ENCODE data around the gene HES5.

DNA sequence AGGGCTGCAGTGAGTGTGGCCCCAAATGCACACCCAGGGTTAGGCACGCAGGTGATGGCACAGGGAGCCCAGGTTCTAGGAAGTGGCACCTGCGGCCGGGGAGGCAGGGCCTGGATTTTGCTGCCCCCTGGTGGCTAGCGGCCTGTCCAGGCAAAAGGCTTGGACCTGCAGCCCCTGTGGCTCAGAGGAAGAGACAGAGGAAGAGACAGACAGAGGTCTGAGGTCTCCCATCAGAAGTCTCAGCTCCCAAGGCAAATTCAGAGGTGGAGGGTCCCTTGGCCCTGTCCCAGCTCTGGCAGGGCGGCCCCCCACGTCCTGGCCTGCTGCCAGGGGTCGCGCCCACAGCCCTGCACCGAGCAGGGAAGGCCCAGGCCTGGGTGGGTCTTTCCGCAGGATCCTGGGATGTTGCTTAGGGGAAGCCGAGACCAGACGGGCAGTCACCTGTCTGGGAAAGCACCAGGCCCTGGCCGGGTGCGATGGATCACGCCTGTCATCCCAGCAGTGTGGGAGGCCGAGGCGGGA, 18.1 kb upstream of the HES5 start:
- TF ChIP-seq, protein P1, sequence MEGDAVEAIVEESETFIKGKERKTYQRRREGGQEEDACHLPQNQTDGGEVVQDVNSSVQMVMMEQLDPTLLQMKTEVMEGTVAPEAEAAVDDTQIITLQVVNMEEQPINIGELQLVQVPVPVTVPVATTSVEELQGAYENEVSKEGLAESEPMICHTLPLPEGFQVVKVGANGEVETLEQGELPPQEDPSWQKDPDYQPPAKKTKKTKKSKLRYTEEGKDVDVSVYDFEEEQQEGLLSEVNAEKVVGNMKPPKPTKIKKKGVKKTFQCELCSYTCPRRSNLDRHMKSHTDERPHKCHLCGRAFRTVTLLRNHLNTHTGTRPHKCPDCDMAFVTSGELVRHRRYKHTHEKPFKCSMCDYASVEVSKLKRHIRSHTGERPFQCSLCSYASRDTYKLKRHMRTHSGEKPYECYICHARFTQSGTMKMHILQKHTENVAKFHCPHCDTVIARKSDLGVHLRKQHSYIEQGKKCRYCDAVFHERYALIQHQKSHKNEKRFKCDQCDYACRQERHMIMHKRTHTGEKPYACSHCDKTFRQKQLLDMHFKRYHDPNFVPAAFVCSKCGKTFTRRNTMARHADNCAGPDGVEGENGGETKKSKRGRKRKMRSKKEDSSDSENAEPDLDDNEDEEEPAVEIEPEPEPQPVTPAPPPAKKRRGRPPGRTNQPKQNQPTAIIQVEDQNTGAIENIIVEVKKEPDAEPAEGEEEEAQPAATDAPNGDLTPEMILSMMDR (conservative IDR thresholded peaks at IDR 0.05 in 1 of 2, IDR thresholded peaks at IDR 0.05 in 1 of 2; ENCODE audit: low read depth in 1 of 2, low read length in 2 of 2) = peak; percentile 88 to 95
- no peak for TF ChIP-seq EZH2 (IDR thresholded peaks at IDR 0.05; ENCODE audit: low read length, missing control alignments)

All from fibroblast of lung (primary cell).